B cell (primary cell): Measurements from ENCODE around the gene BCAR3. TPM values are rescaled to one million over a fixed set of nuclear protein-coding genes. Genes with fewer than 3 reads are reported as not detected.

Source experiments
- ATAC-seq: fragments of 200-7000 bp; cut with Tn5 transposase; one replicate; pipeline ENCODE4 v1.10.0; 2021; ENCODE audit warnings: low read depth, mild to moderate bottlenecking, moderate number of reproducible peaks, moderate library complexity
- CTCF ChIA-PET: fragments of 350-600 bp; sonication (Branson Sonifier 250); formaldehyde crosslinking; loops from one replicate; lab custom pipeline; 2021; ENCODE audit warnings: antibody characterized with exemption, inconsistent platforms; lab: Charles Lee
- POLR2A ChIA-PET: fragments of 350-600 bp; sonication (Branson Sonifier 250); formaldehyde crosslinking; loops from one replicate; lab custom pipeline; 2021; ENCODE audit warnings: antibody characterized with exemption; lab: Charles Lee
- DNase-seq: peaks from one replicate; pipeline ENCODE4 v3.0.0; 2013
- H2AFZ ChIP-seq: 2 replicates; pipeline ENCODE4 v1.6.1; 2012; ENCODE audit warnings: mild to moderate bottlenecking, low read depth, low read length; ENCODE audit not compliant: insufficient read depth, poor library complexity, severe bottlenecking
- H3K27ac ChIP-seq, 2 donors: 1 replicate in 1 of 2; 2 replicates in 1 of 2; pipeline ENCODE4 v1.5.1; 2012 to 2013; ENCODE audit warnings: low read length in 2 of 2, mild to moderate bottlenecking in 2 of 2, moderate library complexity in 1 of 2
- H3K27me3 ChIP-seq, 4 experiments: fragments of 200-600 bp in 1 of 4; sonication (generic) in 1 of 4; replicated peaks in 1 of 4; 1 replicate in 2 of 4; 2 replicates in 2 of 4; pipeline versions ENCODE4 v1.6.1 to v1.7.0; 2013 to 2016; ENCODE audit warnings: low read length in 3 of 4, mild to moderate bottlenecking in 2 of 4, mixed read lengths in 1 of 4, moderate library complexity in 1 of 4; ENCODE audit not compliant: insufficient read depth in 4 of 4, control insufficient read depth in 3 of 4; ENCODE audit errors: control extremely low read depth in 1 of 4
- H3K36me3 ChIP-seq, 2 experiments: replicated peaks in 1 of 2; 1 replicate in 1 of 2; 2 replicates in 1 of 2; pipeline versions ENCODE4 v1.6.1 to v1.7.1; 2013; ENCODE audit warnings: low read length in 1 of 2; ENCODE audit not compliant: insufficient read depth in 2 of 2, control insufficient read depth in 1 of 2; ENCODE audit errors: control extremely low read depth in 1 of 2, extremely low read depth in 1 of 2
- H3K4me1 ChIP-seq, 2 donors: fragments of 200-600 bp in 1 of 2; sonication (generic) in 1 of 2; 1 replicate in 1 of 2; 2 replicates in 1 of 2; pipeline versions ENCODE4 v1.5.1 to v1.6.1; 2013 to 2017; ENCODE audit warnings: low read length in 2 of 2; ENCODE audit not compliant: control insufficient read depth in 2 of 2, insufficient read depth in 2 of 2
- H3K4me2 ChIP-seq: replicated peaks from 2 replicates; pipeline ENCODE3; 2012; ENCODE audit warnings: mild to moderate bottlenecking, low read depth, low read length; ENCODE audit not compliant: poor library complexity, severe bottlenecking
- H3K4me3 ChIP-seq, 5 experiments: fragments of 200-600 bp in 1 of 5; sonication (generic) in 1 of 5; 1 replicate in 3 of 5; 2 replicates in 2 of 5; pipeline versions ENCODE4 v1.5.1 to v1.7.0; 2011 to 2016; ENCODE audit warnings: low read length in 4 of 5, mild to moderate bottlenecking in 4 of 5, low read depth in 2 of 5, control low read depth in 1 of 5, moderate library complexity in 1 of 5; ENCODE audit not compliant: insufficient read depth in 1 of 5; ENCODE audit errors: control extremely low read depth in 1 of 5, extremely low read depth in 1 of 5
- H3K79me2 ChIP-seq: fragments of 200-600 bp; sonication (generic); one replicate; pipeline ENCODE4 v1.6.0; 2016; ENCODE audit warnings: low read length; ENCODE audit not compliant: control insufficient read depth, insufficient read depth
- H3K9ac ChIP-seq: fragments of 200-600 bp; sonication (generic); 2 replicates; pipeline ENCODE4 v1.6.1; 2017; ENCODE audit warnings: mild to moderate bottlenecking, low read length, moderate library complexity
- H3K9me3 ChIP-seq, 3 donors: one replicate each; pipeline versions ENCODE4 v1.6.1 to v1.7.1; 2013; ENCODE audit warnings: low read length in 2 of 3; ENCODE audit not compliant: control insufficient read depth in 2 of 3, insufficient read depth in 1 of 3; ENCODE audit errors: control extremely low read depth in 1 of 3
- H4K20me1 ChIP-seq: 2 replicates; pipeline ENCODE4 v1.6.0; 2012; ENCODE audit warnings: mild to moderate bottlenecking, low read length; ENCODE audit not compliant: insufficient read depth, control insufficient read depth, poor library complexity, severe bottlenecking
- H3K27ac Mint-ChIP-seq: one replicate; pipeline ENCODE4 v1.8.0; 2021; ENCODE audit warnings: mixed read lengths
- H3K27me3 Mint-ChIP-seq: one replicate; pipeline ENCODE4 v1.8.0; 2021; ENCODE audit warnings: mixed read lengths
- H3K4me1 Mint-ChIP-seq: one replicate; pipeline ENCODE4 v1.8.0; 2021; ENCODE audit warnings: mixed read lengths
- H3K4me3 Mint-ChIP-seq: one replicate; pipeline ENCODE4 v1.8.0; 2021; ENCODE audit warnings: mixed read lengths
- H3K9me3 Mint-ChIP-seq: one replicate; pipeline ENCODE4 v1.8.0; 2022; ENCODE audit warnings: mixed read lengths; ENCODE audit not compliant: insufficient read depth
- CTCF ChIP-seq: fragments of 200-600 bp; IDR thresholded peaks from one replicate; pipeline ENCODE4 v1.8.0; 2022; ENCODE audit warnings: antibody characterized with exemption, mild to moderate bottlenecking
- EZH2 ChIP-seq: IDR thresholded peaks from 2 replicates; pipeline ENCODE4 v1.6.1; 2012; ENCODE audit warnings: borderline replicate concordance, low read depth, mild to moderate bottlenecking, moderate library complexity, low read length; ENCODE audit not compliant: insufficient read depth, poor library complexity, severe bottlenecking
- WGBS: methylation state at CpG from one replicate; pipeline ENCODE4 v1.1.5; 2013; ENCODE audit warnings: missing lambda C conversion rate; ENCODE audit not compliant: insufficient coverage; 5-methylcytosine and 5-hydroxymethylcytosine counted together
- intact Hi-C: fragments of 100-400 bp; cut with micrococcal nuclease; formaldehyde crosslinking; loops from one replicate; pipeline ENCODE4 v1.10.0; 2022
- polyA plus RNA-seq: library from polyadenylated mRNA; depleted of rRNA; stranded (reverse); fragments of >200 nt; gene quantifications from 2 replicates; pipeline ENCODE4 v1.2.3, GENCODE V29; 2012
- total RNA-seq, 2 donors: library from RNA; stranded (reverse); fragments of 120-200 nt in 1 of 2; gene quantifications; 1 replicate in 1 of 2; 2 replicates in 1 of 2; pipeline versions ENCODE4 v1.2.3 to v1.2.4, GENCODE V29; 2013 to 2022

The BCAR3 gene
- total and polyA plus RNA-seq, 2 donors (not counting 1 experiment from before 2014, with no cell fraction given), result 6.7 to 13.0 TPM

- Histone ChIP-seq H3K4me2 (no peak overlapping the region), H3K9ac (no peak overlapping the region), H3K27ac (no peak overlapping the region), H4K20me1 (no peaks in the 10 kb centered on the region), H2AFZ (no peak overlapping the region), H3K27me3 (no peaks in the 10 kb centered on the region), H3K4me1 (no peaks in the 10 kb centered on the region), H3K4me3 (no peak overlapping the region), H3K9me3 (no peaks in the 10 kb centered on the region), H3K36me3 (peaks cover 8 to 42% of the 10 kb centered on the region in 2 experiments), H3K79me2 (no peaks in the 10 kb centered on the region)
- WGBS, result 87% methylated on average over 8 of the region's 10 CpGs
- no peaks in the 10 kb centered on the region for H3K9me3 Mint-ChIP-seq
- intact Hi-C loops, result no loop called here
- TF ChIP-seq EZH2 (no peak), CTCF (no peak)
- ChIA-PET POLR2A (no interaction called here), CTCF (no interaction called here)
- no peaks in the 10 kb centered on the region for H3K4me1 Mint-ChIP-seq
- no peak overlapping the region for H3K4me3 Mint-ChIP-seq
- H3K27ac Mint-ChIP-seq, result no peak overlapping the region
- H3K27me3 Mint-ChIP-seq, result no peaks in the 10 kb centered on the region
- ATAC-seq (no peak), DNase-seq (no peak)
These were observed 115.4 kb downstream of the BCAR3 start for GRCh38 chr1:93566227-93566626.

DNA sequence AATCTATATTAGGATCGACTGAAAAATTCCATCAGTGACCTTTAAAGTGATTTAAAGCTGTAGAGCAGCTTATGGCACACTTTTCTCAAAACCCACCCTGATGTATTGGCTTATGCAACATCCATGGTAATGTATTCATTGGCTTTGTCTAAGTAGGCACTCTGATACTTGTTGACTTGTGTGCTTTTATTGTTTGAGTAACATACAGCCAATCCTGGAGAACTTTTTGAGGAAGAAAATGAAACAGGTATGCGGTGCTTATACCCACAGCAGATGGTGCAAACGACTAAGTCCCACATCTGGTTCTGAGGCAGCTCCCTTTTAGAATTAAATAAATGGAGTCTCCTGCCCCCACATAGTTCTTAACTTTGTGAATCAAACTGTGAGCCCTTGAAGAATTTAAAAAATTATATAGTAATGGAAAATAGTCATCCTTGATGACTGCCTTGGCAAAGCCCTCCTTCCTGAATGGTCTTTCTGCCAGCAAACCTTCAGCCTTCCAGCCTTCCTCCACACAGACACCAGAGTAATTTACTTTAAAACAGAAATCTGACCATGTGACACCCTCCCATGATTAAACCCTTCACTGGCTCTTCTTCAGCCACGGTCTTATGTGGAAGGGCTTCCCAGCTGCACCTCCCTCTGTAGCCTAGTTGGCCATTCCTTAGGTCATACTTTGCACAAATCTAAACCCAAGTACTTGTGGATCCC lies 116.0 kb downstream of the BCAR3 start:
- no peak overlapping the region for H3K27ac Mint-ChIP-seq
- CTCF ChIA-PET, result no interaction called here

More for the DNA sequence above, 116.0 kb downstream of the BCAR3 start:
- no peaks in the 10 kb centered on the region for H3K4me1 ChIP-seq
- no peaks in the 10 kb centered on the region for H3K9me3 ChIP-seq
- H3K79me2 ChIP-seq, result no peaks in the 10 kb centered on the region
- no peaks in the 10 kb centered on the region for H3K27me3 Mint-ChIP-seq
- no peak overlapping the region for H3K9ac ChIP-seq
- no peak overlapping the region for H3K27ac ChIP-seq
- DNase-seq (no peak), ATAC-seq (no peak)
- WGBS, result 100% methylated on average over 1 of the region's 4 CpGs
- H3K4me1 Mint-ChIP-seq, result no peaks in the 10 kb centered on the region
- H3K27me3 ChIP-seq, result no peaks in the 10 kb centered on the region
- no peak overlapping the region for H2AFZ ChIP-seq
- no peak overlapping the region for H3K4me2 ChIP-seq
- intact Hi-C loops, result no loop called here
- H4K20me1 ChIP-seq, result no peaks in the 10 kb centered on the region
- H3K9me3 Mint-ChIP-seq, result no peaks in the 10 kb centered on the region
- TF ChIP-seq EZH2 (no peak), CTCF (no peak)
- POLR2A ChIA-PET, result no interaction called here
- H3K4me3 ChIP-seq, result no peak overlapping the region
- H3K36me3 ChIP-seq, result peaks cover 8 to 40% of the 10 kb centered on the region in 2 experiments
- no peak overlapping the region for H3K4me3 Mint-ChIP-seq
